ENCODE measurements around the gene SLC24A3.

Gene SLC24A3

GRCh38 chr20:19466206-19466928 is 253.9 kb downstream of the SLC24A3 start:
- Histone ChIP-seq H3K4me2 (ENCODE audit: low read depth, low read length, poor library complexity, severe bottlenecking) (no peak overlapping the region), H3K79me2 (ENCODE audit: insufficient read depth, low read length) (no peaks in the 10 kb centered on the region), H3K27me3 (ENCODE audit: insufficient read depth, low read length, poor library complexity, severe bottlenecking) (no peaks in the 10 kb centered on the region), H3K9me2 (replicated peaks; ENCODE audit: low read depth, low read length) (no peaks in the 10 kb centered on the region), H3F3A (ENCODE audit: low read depth) (no peaks in the 10 kb centered on the region), H3K9me3 (ENCODE audit: insufficient read depth, low read depth, low read length) (no peaks in the 10 kb centered on the region), H3K4me3 (ENCODE audit: low read length, poor library complexity, severe bottlenecking) (no peak overlapping the region), H3K9ac (ENCODE audit: low read depth, low read length, poor library complexity, severe bottlenecking) (no peak overlapping the region), H2AFZ (ENCODE audit: low read length) (no peak overlapping the region), H3K36me3 (ENCODE audit: insufficient read depth, low read length) (no peaks in the 10 kb centered on the region), H3K4me1 (ENCODE audit: insufficient read depth, low read length, poor library complexity, severe bottlenecking) (peaks cover 50% of the 10 kb centered on the region), H4K20me1 (ENCODE audit: insufficient read depth, low read length, poor library complexity, severe bottlenecking) (no peaks in the 10 kb centered on the region)
- TF ChIP-seq EZH2phosphoT487 (IDR thresholded peaks at IDR 0.05; ENCODE audit: borderline replicate concordance): no peak
- TF ChIP-seq CTCF (conservative IDR thresholded peaks at IDR 0.05; ENCODE audit: low read length): no peak

- H3K27me3 ChIP-seq (ENCODE audit: insufficient read depth, low read length, poor library complexity, severe bottlenecking): no peaks in the 10 kb centered on the region
Measured at GRCh38 chr20:19473216-19473921, 260.9 kb downstream of the SLC24A3 start.

GRCh38 chr20:19473922-19474286 is 261.5 kb downstream of the SLC24A3 start:
- Histone ChIP-seq H3K27me3 (ENCODE audit: insufficient read depth, low read length, poor library complexity, severe bottlenecking) (no peaks in the 10 kb centered on the region), H3K9me3 (ENCODE audit: insufficient read depth, low read depth, low read length) (no peaks in the 10 kb centered on the region)
- TF ChIP-seq EZH2phosphoT487 (IDR thresholded peaks at IDR 0.05; ENCODE audit: borderline replicate concordance): no peak
- no peak for TF ChIP-seq CTCF (conservative IDR thresholded peaks at IDR 0.05; ENCODE audit: low read length)

More at GRCh38 chr20:19473216-19473921, 260.9 kb downstream of the SLC24A3 start:
- H3K79me2 ChIP-seq (ENCODE audit: insufficient read depth, low read length): no peaks in the 10 kb centered on the region
- H3K9me2 ChIP-seq (replicated peaks; ENCODE audit: low read depth, low read length): no peaks in the 10 kb centered on the region
- H3K4me3 ChIP-seq (ENCODE audit: low read length, poor library complexity, severe bottlenecking): no peak overlapping the region
- peaks cover 29% of the 10 kb centered on the region for H3K4me1 ChIP-seq (ENCODE audit: insufficient read depth, low read length, poor library complexity, severe bottlenecking)
- H4K20me1 ChIP-seq (ENCODE audit: insufficient read depth, low read length, poor library complexity, severe bottlenecking): no peaks in the 10 kb centered on the region
- no peak for TF ChIP-seq EZH2phosphoT487 (IDR thresholded peaks at IDR 0.05; ENCODE audit: borderline replicate concordance)
- no peak for TF ChIP-seq CTCF (conservative IDR thresholded peaks at IDR 0.05; ENCODE audit: low read length)
- H3K36me3 ChIP-seq (ENCODE audit: insufficient read depth, low read length): no peaks in the 10 kb centered on the region
- no peak overlapping the region for H3K4me2 ChIP-seq (ENCODE audit: low read depth, low read length, poor library complexity, severe bottlenecking)
- no peak overlapping the region for H3K9ac ChIP-seq (ENCODE audit: low read depth, low read length, poor library complexity, severe bottlenecking)
- H3K9me3 ChIP-seq (ENCODE audit: insufficient read depth, low read depth, low read length): no peaks in the 10 kb centered on the region
- no peak overlapping the region for H2AFZ ChIP-seq (ENCODE audit: low read length)
- no peaks in the 10 kb centered on the region for H3F3A ChIP-seq (ENCODE audit: low read depth)

More at GRCh38 chr20:19473922-19474286, 261.5 kb downstream of the SLC24A3 start:
- H3F3A ChIP-seq (ENCODE audit: low read depth): no peaks in the 10 kb centered on the region
- peaks cover 34% of the 10 kb centered on the region for H3K4me1 ChIP-seq (ENCODE audit: insufficient read depth, low read length, poor library complexity, severe bottlenecking)
- H3K36me3 ChIP-seq (ENCODE audit: insufficient read depth, low read length): no peaks in the 10 kb centered on the region
- H4K20me1 ChIP-seq (ENCODE audit: insufficient read depth, low read length, poor library complexity, severe bottlenecking): no peaks in the 10 kb centered on the region
- no peak overlapping the region for H3K4me2 ChIP-seq (ENCODE audit: low read depth, low read length, poor library complexity, severe bottlenecking)
- no peak overlapping the region for H3K9ac ChIP-seq (ENCODE audit: low read depth, low read length, poor library complexity, severe bottlenecking)
- no peaks in the 10 kb centered on the region for H3K79me2 ChIP-seq (ENCODE audit: insufficient read depth, low read length)
- H3K4me3 ChIP-seq (ENCODE audit: low read length, poor library complexity, severe bottlenecking): no peak overlapping the region
- no peaks in the 10 kb centered on the region for H3K9me2 ChIP-seq (replicated peaks; ENCODE audit: low read depth, low read length)
- no peak overlapping the region for H2AFZ ChIP-seq (ENCODE audit: low read length)
